ENCODE measurements around the gene PTPN5.

Gene PTPN5

GRCh38 chr11:18736590-18737148 lies 54.9 kb downstream of the PTPN5 start:
- no peak for DNase-seq

DNA sequence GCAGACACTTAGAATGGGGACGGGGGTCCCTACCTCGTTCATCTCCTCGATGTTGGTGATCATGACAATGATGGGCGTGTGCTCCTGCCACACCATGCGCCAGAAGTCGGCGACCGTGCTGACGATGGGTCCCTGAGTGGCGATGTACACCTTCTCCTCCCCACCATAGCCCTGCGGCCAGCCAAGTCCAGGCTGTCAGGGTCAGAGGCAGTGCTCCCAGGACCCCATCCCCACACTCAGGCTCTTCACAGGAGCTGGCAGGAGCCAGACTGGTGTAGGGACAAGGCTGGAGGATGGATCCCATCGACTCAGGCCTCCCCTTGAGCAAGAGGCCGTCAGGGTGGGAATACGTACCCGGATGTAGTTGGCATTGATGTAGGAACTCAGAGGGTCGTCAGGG lies 58.4 kb downstream of the PTPN5 start:
- no peak for DNase-seq

- peak; percentile 51 for DNase-seq
Observed at GRCh38 chr11:18731949-18732821, 59.4 kb downstream of the PTPN5 start.

DNA sequence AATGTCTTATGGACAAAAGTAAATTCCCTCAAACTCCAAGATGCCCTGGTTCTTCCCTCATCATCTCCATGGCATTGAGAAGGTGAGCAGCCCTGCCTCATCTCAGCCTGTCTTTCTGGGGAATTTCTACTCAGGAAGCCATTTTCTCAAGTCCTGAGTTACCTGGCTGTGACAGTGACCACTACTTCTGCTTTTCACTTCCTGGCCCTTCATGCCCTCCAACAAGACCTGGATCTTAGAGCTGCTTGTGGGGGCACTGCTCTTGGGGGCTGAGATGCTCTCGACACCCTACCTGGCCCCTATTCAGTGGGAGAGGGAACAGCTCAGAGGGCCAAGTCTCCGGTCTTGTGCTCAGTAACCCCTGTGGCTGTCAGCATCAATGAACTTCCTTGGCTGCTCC lies 60.2 kb downstream of the PTPN5 start:
- no peak for DNase-seq

- no peak for DNase-seq
Observed at GRCh38 chr11:18730020-18730419, 61.6 kb downstream of the PTPN5 start.

DNA sequence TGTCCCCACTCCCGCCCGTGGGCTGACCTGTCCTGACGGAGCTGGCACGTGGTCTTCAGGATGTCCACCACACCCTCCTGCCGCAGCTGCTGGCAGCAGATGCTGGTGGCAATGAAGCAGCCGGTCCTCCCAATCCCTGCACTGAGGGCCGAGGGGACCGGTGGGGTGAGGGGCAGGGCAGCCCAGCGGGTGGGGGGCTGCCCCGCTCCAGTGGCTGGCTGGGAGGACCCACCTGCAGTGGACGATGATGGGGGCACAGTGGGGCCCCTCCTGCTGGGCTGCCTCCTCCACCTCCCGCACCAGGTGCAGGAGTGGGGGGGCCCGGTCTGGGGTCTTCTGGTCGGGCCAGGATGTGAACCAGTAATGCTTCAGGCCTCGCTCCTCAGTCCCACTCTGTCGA lies 62.2 kb downstream of the PTPN5 start:
- no peak for DNase-seq

DNA sequence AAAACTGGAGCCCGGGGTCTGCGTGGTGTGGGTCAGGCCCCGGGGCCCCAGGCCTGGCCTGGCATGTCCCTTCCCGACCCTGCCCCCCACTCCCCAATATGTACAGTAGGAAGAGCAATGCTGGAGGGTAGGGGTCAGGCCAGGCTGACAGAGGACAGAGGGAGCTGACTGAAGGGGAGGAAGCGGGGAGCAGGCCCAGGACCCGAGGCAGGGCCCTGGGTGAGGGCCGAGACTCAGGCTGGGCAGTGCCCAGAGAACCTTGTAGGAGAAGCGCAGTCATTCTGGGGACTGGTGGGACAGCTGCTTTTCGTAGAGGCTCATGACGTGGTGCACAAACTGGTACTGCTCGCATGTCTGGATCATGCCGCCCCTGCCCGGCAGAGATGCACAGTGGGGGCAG lies 62.9 kb downstream of the PTPN5 start:
- no peak for DNase-seq

DNA sequence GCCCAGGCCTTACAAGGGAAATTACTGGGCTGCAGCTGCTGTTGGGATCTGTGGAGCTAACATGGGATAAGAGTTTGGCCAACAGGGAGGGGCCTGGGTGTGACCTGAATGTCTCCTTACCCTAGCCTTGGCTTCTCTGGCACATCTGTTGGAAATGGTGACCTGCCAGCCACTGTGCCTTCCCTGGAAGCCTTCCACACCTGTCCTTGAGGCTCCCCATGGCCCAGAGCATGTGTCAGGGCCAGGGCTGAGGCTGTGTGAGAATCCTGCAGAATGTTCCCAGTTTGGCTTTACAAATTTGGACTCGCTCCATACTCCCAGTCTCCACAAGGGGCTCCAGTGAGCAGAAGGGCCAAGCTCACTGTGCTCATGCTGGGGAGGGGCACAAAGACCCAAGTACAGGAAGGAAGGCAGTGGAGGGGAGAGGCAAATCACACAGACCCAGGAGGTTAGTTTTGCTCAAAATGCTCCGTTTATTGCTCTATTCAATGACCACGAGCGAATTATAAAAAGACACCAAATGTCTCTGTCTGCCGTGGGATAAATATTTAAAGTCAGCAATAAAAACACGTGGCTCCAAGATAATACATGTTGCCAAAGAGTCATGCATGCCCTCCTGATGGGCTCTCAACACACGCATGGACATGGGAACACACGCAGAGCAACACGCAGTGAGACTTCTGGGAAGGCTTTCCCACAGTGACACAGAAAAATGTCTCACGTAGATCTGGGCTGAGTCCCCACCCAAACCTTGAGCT lies 63.9 kb downstream of the PTPN5 start:
- peak; percentile 4 for DNase-seq

- DNase-seq, result no peak
Observed at GRCh38 chr11:18726040-18726439, 65.6 kb downstream of the PTPN5 start, which contains the start of gene IGSF22. Gene IGSF22, minus strand, starts transcription at chr11:18726188. Its CDS starts 1,952 bp downstream, at chr11:18724236.

- no peak for DNase-seq
Observed at GRCh38 chr11:18723991-18724390, 67.6 kb downstream of the PTPN5 start.

DNA sequence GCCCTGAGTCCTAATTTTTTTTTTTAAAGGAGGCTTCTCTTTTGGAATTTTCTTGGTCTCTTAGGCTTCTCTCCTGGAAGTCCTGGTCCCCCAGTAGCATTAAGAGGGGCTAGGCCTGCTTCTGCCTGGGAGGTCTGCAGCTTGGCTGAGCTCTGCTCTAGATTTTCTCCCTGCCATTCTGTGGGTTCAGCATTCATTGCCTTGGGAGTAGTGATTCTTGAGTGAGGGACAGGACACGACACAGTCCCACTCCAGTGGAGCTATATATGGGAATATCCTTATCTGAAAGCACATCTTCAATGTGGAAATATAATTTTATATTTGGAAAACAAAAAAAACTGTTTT lies 69.3 kb downstream of the PTPN5 start:
- no peak for DNase-seq

GRCh38 chr11:18721561-18722292 lies 69.9 kb downstream of the PTPN5 start:
- peak; percentile 22 for DNase-seq

DNA sequence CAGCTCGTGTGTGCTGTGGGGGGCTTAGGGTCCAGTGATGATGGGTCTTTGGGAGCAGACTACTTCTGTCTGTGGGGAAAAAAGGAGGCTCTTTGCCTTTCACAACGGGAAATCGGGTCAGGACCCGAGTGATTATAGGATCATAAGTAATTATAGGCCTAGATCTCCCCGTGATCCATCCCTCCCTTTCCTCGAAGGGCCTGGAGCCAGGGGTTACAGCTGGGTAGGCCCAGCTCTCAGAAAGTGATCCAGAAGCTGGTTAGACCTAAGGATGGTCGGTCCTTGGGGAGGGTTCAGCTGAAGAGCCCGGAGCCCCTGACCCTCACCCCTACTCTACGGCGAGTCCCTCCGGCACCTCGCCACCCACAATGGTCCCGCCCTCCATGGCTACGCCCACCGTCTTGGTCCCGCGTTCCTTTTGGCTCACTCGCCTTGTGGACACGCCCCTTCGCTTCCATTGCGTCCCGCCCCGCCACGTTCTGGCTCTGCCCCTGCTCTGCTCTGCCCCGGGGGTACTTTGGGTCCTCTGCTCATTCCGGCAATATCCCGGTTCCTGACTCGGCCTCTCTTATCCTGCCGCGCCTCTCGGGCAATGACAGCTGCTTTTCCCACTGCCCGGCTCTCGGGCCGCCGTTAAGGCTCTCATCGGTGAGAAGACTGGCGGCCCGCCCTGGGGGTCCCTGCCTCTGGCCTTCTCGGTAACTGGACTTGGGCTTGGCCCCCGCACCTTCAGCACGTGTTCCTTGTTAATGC lies 70.6 kb downstream of the PTPN5 start:
- DNase-seq, result peak; percentile 40

- no peak for DNase-seq
Observed at GRCh38 chr11:18720091-18720807, 71.3 kb downstream of the PTPN5 start.

DNA sequence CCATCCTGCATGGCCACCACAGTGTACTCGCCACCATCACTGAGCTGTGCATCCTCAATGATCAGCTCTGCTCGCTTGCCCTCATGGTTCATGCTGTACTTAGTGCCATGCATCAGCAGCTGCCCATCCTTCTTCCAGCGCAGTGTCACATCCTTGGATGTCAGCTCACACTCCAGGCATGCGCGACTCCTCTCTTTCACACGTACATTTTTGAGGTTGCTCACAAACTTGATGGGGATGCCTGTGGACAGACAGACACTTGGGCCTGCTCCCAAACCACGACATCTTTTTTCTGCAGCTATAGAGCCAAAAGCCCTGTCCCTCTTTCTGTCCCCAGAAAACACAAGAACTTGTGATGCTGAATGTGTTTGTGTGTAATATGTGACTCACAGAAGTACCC lies 76.1 kb downstream of the PTPN5 start:
- no peak for DNase-seq

DNA sequence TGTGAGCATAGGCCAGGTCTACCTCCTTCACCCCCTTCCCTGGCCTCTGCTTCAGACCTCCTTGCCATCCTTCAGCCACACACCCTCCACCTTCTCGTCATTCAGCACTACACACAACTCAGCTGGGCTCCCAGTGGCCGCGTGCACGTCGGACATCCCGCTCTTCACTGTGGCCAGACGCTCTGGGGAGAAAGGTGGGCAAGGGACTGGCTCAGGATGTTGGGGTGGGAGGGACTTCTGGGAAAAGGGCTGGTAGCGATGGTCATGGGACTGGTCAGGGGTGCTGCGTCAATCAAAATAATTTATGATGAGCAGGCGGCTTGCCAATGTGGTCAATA lies 77.2 kb downstream of the PTPN5 start:
- no peak for DNase-seq

GRCh38 chr11:18713646-18714442 lies 77.8 kb downstream of the PTPN5 start:
- no peak for DNase-seq

GRCh38 chr11:18710545-18710944 lies 81.1 kb downstream of the PTPN5 start:
- no peak for DNase-seq

- no peak for DNase-seq
Observed at GRCh38 chr11:18709414-18709813, 82.2 kb downstream of the PTPN5 start.

DNA sequence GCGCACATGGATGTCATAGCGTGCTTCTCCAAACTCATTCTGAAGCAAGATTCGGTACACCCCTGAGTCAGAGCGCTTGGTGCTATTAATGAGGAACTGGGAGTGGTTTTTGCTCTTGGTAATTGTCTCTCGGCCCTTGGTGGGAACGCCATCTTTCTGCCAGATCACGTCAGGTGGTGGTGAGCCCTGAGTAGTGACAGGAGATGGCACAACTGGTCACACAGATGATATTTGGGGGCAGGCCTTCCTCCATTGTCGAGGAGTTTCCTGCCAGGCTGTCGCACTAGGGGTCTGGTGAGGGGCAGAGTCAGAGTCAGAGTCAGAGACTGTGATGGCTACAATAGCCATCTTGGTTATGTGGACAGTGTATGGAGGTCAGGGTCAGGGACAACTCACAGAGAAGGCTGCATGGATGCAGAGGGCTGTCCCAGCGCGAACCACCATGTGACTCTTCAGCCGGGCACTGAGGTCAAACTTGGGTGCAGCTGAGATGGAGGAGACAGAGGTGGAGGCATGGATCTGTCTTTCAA lies 83.7 kb downstream of the PTPN5 start:
- DNase-seq, result no peak

Data from DMS79 treated with DMSO at 0.1 percent for 48 hours (cell line).